Measurements from ENCODE around the gene STAT5A.

GRCh38 chr17:42289611-42290181 lies 1.4 kb downstream of the STAT5A start:
- TF ChIP-seq REST (IDR thresholded peaks at IDR 0.05; ENCODE audit: insufficient replicate concordance, low read depth), result no peak
- TF ChIP-seq CTCF (IDR thresholded peaks at IDR 0.05; ENCODE audit: insufficient read depth, low read length), result no peak
- no peak for TF ChIP-seq POLR2AphosphoS5 (IDR thresholded peaks at IDR 0.05; ENCODE audit: low read depth)
- TF ChIP-seq GABPA (IDR thresholded peaks at IDR 0.05; ENCODE audit: low read depth), result no peak
- TF ChIP-seq SPI1 (IDR thresholded peaks at IDR 0.05; ENCODE audit: borderline replicate concordance, low read depth), result no peak
